Ovary (tissue), 9 donors: ENCODE results near the gene CAB39. TPM values are rescaled to one million over a fixed set of nuclear protein-coding genes. Genes with fewer than 3 reads are reported as not detected.

ENCODE experiments used
- DNase-seq, 5 donors: peaks; one replicate each; pipeline ENCODE4 v3.0.0-alpha.2; 2019 to 2020
- H3K27ac ChIP-seq, 2 donors: fragments of 200-600 bp; one replicate each; pipeline versions ENCODE4 v1.5.1 to v1.8.0; 2019 to 2022
- H3K27me3 ChIP-seq: fragments of 200-600 bp; one replicate; pipeline ENCODE4 v1.8.0; 2022
- H3K36me3 ChIP-seq: fragments of 200-600 bp; sonication (generic); one replicate; pipeline ENCODE4 v1.5.1; 2019
- H3K4me1 ChIP-seq: one replicate; pipeline ENCODE4 v1.8.1; 2013; ENCODE audit warnings: mild to moderate bottlenecking, moderate library complexity; ENCODE audit not compliant: insufficient read depth
- H3K4me3 ChIP-seq: fragments of 200-600 bp; sonication (generic); one replicate; pipeline ENCODE4 v1.5.1; 2017
- H3K9me3 ChIP-seq, 2 donors: fragments of 200-600 bp in 1 of 2; sonication (generic) in 1 of 2; one replicate each; pipeline versions ENCODE4 v1.5.1 to v1.8.1; 2013 to 2019; ENCODE audit warnings: mild to moderate bottlenecking in 1 of 2, moderate library complexity in 1 of 2
- EP300 ChIP-seq: sonication (generic); formaldehyde crosslinking; IDR thresholded peaks from one replicate; pipeline ENCODE4 v1.6.1; 2017; ENCODE audit warnings: antibody characterized with exemption
- POLR2A ChIP-seq: fragments of 450-650 bp; IDR thresholded peaks from one replicate; pipeline ENCODE4 v1.6.1; 2017; ENCODE audit warnings: antibody characterized with exemption, mild to moderate bottlenecking, moderate library complexity
- WGBS, 3 donors: extraction: QIAGEN DNeasy Blood & Tissue Kit in 1 of 3; methylation state at CpG; one replicate each; pipeline versions ENCODE4 v1.1.5 to v1.1.7; 2013 to 2017; 5-methylcytosine and 5-hydroxymethylcytosine counted together
- intact Hi-C, 4 donors: fragments of 100-400 bp; cut with DNase I; formaldehyde crosslinking; loops; one replicate each; pipeline versions ENCODE4 v1.11.0 to v1.15.1; 2022 to 2023
- polyA plus RNA-seq, 2 donors: library from polyadenylated mRNA; stranded (reverse); fragments of 200-250 nt in 1 of 2; fragments of 350-450 nt in 1 of 2; fragmentation: Illumina TruSeq in 1 of 2; extraction: RNeasy Lipid Tissue Mini Kit (QIAGEN cat#74804) in 1 of 2; gene quantifications; one replicate each; pipeline ENCODE4 v1.2.3, GENCODE V29; 2013 to 2014
- total RNA-seq, 7 donors: library from RNA; depleted of rRNA in 2 of 7; stranded (reverse); fragments of >200 nt in 2 of 7; fragmentation: NEBNext Ultra II Directional in 3 of 7; extraction: Animal tissue kit (Norgen Biotek cat#: 25700) in 3 of 7; gene quantifications; one replicate each; pipeline versions ENCODE4 v1.1.0 to v1.2.4, GENCODE V29; 2016 to 2023
- TF ChIP-seq, protein P1 (sequence below), 3 donors: fragments of 450-650 bp in 2 of 3; fragments of 200-600 bp in 1 of 3; IDR thresholded peaks; one replicate each; pipeline versions ENCODE4 v1.5.1 to v1.8.0; 2016 to 2022; ENCODE audit warnings: antibody characterized with exemption in 3 of 3, mild to moderate bottlenecking in 1 of 3
- donor health status: DM: no; HTN: no; CAD: no; lungs with moderate emphysema.
- donor health status: DM: no; HTN: no; CAD: no.
- donor health status: Bipolar disorder and iron deficiency.
- donor health status: DM: yes; HTN: yes; CAD: no.
- donor health status: DM: no; HTN: no; CAD: no.
- donor health status: DM: yes; HTN: yes; CAD: no.

Gene CAB39
- total and polyA plus RNA-seq, 9 donors, result 24.8 to 64.4 (median 50.4) TPM

DNA sequence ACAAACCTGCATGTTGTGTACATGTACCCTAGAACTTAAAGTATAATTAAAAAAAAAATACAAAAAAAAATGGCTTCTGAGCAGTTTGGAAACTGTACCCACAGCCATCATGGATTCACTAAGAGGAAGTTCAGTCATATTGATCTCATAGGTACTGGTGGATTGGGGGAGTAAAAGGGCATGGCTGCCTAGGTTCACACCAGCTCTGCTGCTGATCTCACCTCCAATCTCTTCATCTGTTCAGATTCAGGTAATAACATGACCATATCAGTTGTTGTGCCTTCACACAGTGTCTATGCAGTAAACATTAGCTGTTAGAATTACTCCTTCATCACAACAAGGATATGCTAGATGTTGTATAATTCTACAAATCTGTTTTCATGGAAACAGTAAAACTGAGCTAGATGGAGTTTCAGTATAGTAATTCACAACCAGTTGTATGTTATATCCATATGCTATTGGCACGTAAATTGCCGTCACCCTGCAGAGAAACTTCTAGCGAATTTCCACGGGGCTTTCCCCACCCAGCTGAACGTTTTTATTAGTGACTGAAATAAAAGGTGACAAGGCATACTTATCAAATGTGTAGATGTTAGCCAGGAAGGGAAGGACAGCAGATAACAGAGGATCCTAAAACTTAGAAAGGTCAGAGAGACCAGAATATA is 92.8 kb downstream of the CAB39 start:
- H3K4me3 ChIP-seq, result no peak overlapping the region
- TF ChIP-seq EP300 (no peak), POLR2A (no peak)
- TF ChIP-seq, protein P1, sequence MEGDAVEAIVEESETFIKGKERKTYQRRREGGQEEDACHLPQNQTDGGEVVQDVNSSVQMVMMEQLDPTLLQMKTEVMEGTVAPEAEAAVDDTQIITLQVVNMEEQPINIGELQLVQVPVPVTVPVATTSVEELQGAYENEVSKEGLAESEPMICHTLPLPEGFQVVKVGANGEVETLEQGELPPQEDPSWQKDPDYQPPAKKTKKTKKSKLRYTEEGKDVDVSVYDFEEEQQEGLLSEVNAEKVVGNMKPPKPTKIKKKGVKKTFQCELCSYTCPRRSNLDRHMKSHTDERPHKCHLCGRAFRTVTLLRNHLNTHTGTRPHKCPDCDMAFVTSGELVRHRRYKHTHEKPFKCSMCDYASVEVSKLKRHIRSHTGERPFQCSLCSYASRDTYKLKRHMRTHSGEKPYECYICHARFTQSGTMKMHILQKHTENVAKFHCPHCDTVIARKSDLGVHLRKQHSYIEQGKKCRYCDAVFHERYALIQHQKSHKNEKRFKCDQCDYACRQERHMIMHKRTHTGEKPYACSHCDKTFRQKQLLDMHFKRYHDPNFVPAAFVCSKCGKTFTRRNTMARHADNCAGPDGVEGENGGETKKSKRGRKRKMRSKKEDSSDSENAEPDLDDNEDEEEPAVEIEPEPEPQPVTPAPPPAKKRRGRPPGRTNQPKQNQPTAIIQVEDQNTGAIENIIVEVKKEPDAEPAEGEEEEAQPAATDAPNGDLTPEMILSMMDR (IDR thresholded peaks at IDR 0.05), result no peak
- no peaks in the 10 kb centered on the region for H3K9me3 ChIP-seq
- no peaks in the 10 kb centered on the region for H3K36me3 ChIP-seq
- no peaks in the 10 kb centered on the region for H3K27me3 ChIP-seq
- no peak for DNase-seq
- intact Hi-C loops, result no loop called here
- 83 to 86% (median 86%) methylated on average over 5 of the region's 5 CpGs for WGBS, 3 donors
- H3K4me1 ChIP-seq, result no peaks in the 10 kb centered on the region
- H3K27ac ChIP-seq, result no peak overlapping the region

DNA sequence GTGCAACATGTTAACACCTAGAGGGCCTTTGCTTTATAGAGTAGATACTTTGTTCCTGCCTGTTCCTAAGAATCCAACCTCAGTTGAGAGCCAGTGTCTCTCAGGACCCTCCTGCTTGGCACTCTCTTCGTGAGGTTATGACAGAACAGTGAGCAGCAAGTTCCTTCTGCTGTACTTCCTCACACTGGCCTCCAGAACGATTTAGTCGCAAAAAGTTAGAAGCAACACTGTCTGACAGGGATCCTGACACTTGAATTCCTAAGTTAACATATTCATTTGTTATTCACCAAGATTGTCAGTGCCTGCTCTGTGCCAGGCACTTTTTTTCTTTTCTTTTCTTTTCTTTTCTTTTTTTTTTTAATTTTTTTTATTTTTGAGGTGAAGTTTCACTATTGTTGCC is 95.1 kb downstream of the CAB39 start:
- no peak for DNase-seq
- H3K4me1 ChIP-seq, result no peaks in the 10 kb centered on the region
- H3K27me3 ChIP-seq, result no peaks in the 10 kb centered on the region
- H3K9me3 ChIP-seq, result no peaks in the 10 kb centered on the region
- TF ChIP-seq POLR2A (no peak), EP300 (no peak)
- TF ChIP-seq, protein P1 (IDR thresholded peaks at IDR 0.05), result no peak
- H3K4me3 ChIP-seq, result no peak overlapping the region
- intact Hi-C loops, result no loop called here
- H3K27ac ChIP-seq, result no peak overlapping the region
- H3K36me3 ChIP-seq, result no peaks in the 10 kb centered on the region
- 80 to 81% (median 81%) methylated on average over 3 of the region's 3 CpGs for WGBS, 3 donors

DNA sequence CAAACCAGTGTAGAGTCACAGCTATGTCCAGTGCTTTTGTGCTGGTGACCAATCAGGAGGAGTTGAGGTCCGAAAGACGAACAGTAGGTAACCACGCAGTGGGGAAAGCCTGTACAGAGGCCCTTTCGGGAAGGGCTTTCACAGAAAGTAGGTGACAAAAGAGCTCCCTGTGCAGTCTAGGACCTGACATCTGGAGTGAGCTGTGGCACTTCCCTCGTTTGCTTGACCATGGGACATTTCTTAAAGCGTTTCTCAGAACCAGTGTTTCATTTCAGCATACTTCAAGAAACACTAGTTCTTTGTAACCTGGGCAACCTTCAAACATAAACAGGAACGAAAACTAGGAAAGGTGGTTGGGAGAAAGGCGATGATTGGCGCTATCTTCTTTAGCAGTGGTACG is 96.4 kb downstream of the CAB39 start:
- intact Hi-C loops, result no loop called here
- Histone ChIP-seq H3K36me3 (no peaks in the 10 kb centered on the region), H3K4me1 (no peaks in the 10 kb centered on the region), H3K27ac (no peak overlapping the region), H3K27me3 (no peaks in the 10 kb centered on the region), H3K9me3 (no peaks in the 10 kb centered on the region), H3K4me3 (no peak overlapping the region)
- 93 to 94% (median 93%) methylated on average over 10 of the region's 10 CpGs for WGBS, 3 donors
- DNase-seq, result no peak
- no peak for TF ChIP-seq POLR2A
- no peak for TF ChIP-seq EP300
- TF ChIP-seq, protein P1 (IDR thresholded peaks at IDR 0.05), result no peak

DNA sequence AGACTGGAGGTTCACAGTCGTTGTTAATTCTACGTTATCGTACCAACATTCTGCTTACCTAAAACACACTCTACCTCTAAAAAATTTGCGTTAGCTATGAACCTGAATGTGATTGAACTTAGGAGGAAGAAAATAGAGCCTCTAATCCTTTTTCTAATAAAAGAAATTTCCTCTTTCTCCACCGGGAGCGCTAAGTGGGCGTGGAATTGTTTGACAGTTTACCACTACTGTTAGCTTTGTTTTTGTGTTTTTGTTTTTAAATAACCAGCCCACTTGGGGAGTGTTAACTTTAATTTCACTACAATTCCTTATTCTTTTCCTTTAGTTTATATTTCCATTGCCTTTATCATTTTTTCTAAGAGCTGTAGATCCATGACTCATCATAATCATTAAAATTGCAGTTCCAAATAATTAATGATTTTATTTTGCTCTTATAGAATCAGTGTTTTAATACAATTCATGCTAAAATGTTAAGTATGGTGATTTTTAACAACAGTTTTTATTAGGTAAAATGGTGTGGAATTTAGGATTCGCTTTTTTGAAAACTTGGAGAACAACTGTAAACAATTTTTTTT is 97.1 kb downstream of the CAB39 start:
- 76 to 83% (median 80%) methylated on average over 8 of the region's 8 CpGs for WGBS, 3 donors
- intact Hi-C loops, result no loop called here
- Histone ChIP-seq H3K4me1 (no peaks in the 10 kb centered on the region), H3K27ac (no peak overlapping the region), H3K9me3 (no peaks in the 10 kb centered on the region), H3K4me3 (no peak overlapping the region), H3K36me3 (no peaks in the 10 kb centered on the region), H3K27me3 (no peaks in the 10 kb centered on the region)
- TF ChIP-seq EP300 (no peak), POLR2A (no peak)
- TF ChIP-seq, protein P1 (IDR thresholded peaks at IDR 0.05), result no peak
- DNase-seq, result no peak
